CD4-positive, alpha-beta T cell (primary cell): ENCODE data around the gene JDP2. TPM values are rescaled to one million over a fixed set of nuclear protein-coding genes. Genes with fewer than 3 reads are reported as not detected.

Experiments
- ATAC-seq: fragments of 200-7000 bp; cut with Tn5 transposase; one replicate; pipeline ENCODE4 v1.10.0; 2022; ENCODE audit warnings: mild to moderate bottlenecking; ENCODE audit not compliant: poor library complexity
- CTCF ChIA-PET: fragments of 350-600 bp; sonication (Branson Sonifier 250); formaldehyde crosslinking; loops from one replicate; lab custom pipeline; 2021; ENCODE audit warnings: antibody characterized with exemption, inconsistent platforms; lab: Charles Lee
- POLR2A ChIA-PET: fragments of 350-600 bp; sonication (Branson Sonifier 250); formaldehyde crosslinking; loops from one replicate; lab custom pipeline; 2021; ENCODE audit warnings: antibody characterized with exemption, inconsistent platforms; lab: Charles Lee
- DNase-seq, 14 experiments: peaks; one replicate each; pipeline ENCODE4 v3.0.0-alpha.2; 2013 to 2020; ENCODE audit warnings: mixed read lengths in 2 of 14
- H3K27ac ChIP-seq, 2 donors: one replicate each; pipeline versions ENCODE4 v1.5.1 to v1.7.0; 2013; ENCODE audit warnings: low read length in 2 of 2, low read depth in 1 of 2, mild to moderate bottlenecking in 1 of 2
- H3K27me3 ChIP-seq, 2 experiments: 1 replicate in 1 of 2; 2 replicates in 1 of 2; pipeline versions ENCODE4 v1.6.1 to v1.7.0; 2013; ENCODE audit warnings: low read length in 2 of 2, control low read depth in 1 of 2, mild to moderate bottlenecking in 1 of 2, moderate library complexity in 1 of 2; ENCODE audit not compliant: insufficient read depth in 2 of 2, control insufficient read depth in 1 of 2
- H3K36me3 ChIP-seq: one replicate; pipeline ENCODE4 v1.6.1; 2013; ENCODE audit warnings: low read length, control low read depth; ENCODE audit not compliant: insufficient read depth
- H3K4me1 ChIP-seq: one replicate; pipeline ENCODE4 v1.6.1; 2013; ENCODE audit warnings: low read length, control low read depth; ENCODE audit not compliant: insufficient read depth
- H3K4me3 ChIP-seq: one replicate; pipeline ENCODE4 v1.5.1; 2013; ENCODE audit warnings: mild to moderate bottlenecking, low read length, moderate library complexity
- H3K9me3 ChIP-seq, 2 experiments: 1 replicate in 1 of 2; 2 replicates in 1 of 2; pipeline versions ENCODE4 v1.6.1 to v1.7.0; 2013; ENCODE audit warnings: low read length in 2 of 2, mild to moderate bottlenecking in 2 of 2, control low read depth in 1 of 2, moderate library complexity in 1 of 2; ENCODE audit not compliant: control insufficient read depth in 1 of 2, insufficient read depth in 1 of 2
- H3K27ac Mint-ChIP-seq: one replicate; pipeline ENCODE4 v1.8.0; 2020; ENCODE audit warnings: mixed read lengths
- H3K27me3 Mint-ChIP-seq: one replicate; pipeline ENCODE4 v1.8.0; 2021; ENCODE audit warnings: mixed read lengths
- H3K36me3 Mint-ChIP-seq: one replicate; pipeline ENCODE4 v1.8.0; 2021; ENCODE audit warnings: low read depth, mixed read lengths
- H3K4me1 Mint-ChIP-seq: one replicate; pipeline ENCODE4 v1.8.0; 2021; ENCODE audit warnings: low read depth, mixed read lengths
- H3K4me3 Mint-ChIP-seq: one replicate; pipeline ENCODE4 v1.8.0; 2020; ENCODE audit warnings: mild to moderate bottlenecking, mixed read lengths
- H3K9me3 Mint-ChIP-seq: one replicate; pipeline ENCODE4 v1.8.0; 2020; ENCODE audit warnings: mixed read lengths
- intact Hi-C, 2 experiments: fragments of 100-400 bp; cut with DNase I in 1 of 2; cut with micrococcal nuclease in 1 of 2; formaldehyde crosslinking; loops; one replicate each; pipeline versions ENCODE4 v1.15.1 to v1.9.0; 2023 to 2025; cut with DNase I, micrococcal nuclease
- total RNA-seq, 174 experiments: library from RNA in 2 of 174; stranded (reverse) in 2 of 174; gene quantifications; one replicate each; pipeline ENCODE4 v1.2.3 and lab custom pipeline; 2021 to 2026
- TF ChIP-seq, protein P1 (sequence below): fragments of 200-600 bp; IDR thresholded peaks from one replicate; pipeline ENCODE4 v1.8.0; 2022; ENCODE audit warnings: antibody characterized with exemption, mild to moderate bottlenecking

Gene JDP2
- total RNA-seq, 2 experiments from 2014 or later, result 1.1 to 1.2 TPM

DNA sequence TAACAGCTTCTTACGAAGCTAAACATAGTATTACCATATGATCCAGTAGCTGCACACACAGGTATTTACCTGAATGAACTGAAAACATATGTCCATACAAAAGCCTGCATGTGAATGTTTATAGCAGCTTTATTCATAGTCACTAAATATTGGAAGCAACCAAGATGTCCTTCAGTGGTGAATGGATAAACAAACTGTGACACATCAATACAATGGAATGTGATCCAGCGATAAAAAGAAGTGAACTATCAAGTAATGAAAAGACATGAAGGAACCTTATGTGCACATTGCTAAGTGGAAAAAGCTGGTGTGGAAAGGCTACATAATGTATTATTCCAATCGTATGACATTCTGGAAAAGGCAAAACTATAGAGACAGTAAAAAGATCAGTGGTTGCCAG, 38.1 kb upstream of the JDP2 start:
- DNase-seq (no peak), ATAC-seq (no peak)
- Mint-ChIP-seq H3K27ac (no peak overlapping the region), H3K4me3 (no peak overlapping the region), H3K27me3 (peaks cover 7% of the 10 kb centered on the region), H3K9me3 (peaks cover 2% of the 10 kb centered on the region), H3K36me3 (no peaks in the 10 kb centered on the region), H3K4me1 (no peaks in the 10 kb centered on the region)
- intact Hi-C loops, result no loop called here
- Histone ChIP-seq H3K4me3 (no peak overlapping the region), H3K4me1 (no peaks in the 10 kb centered on the region), H3K36me3 (no peaks in the 10 kb centered on the region), H3K9me3 (no peaks in the 10 kb centered on the region), H3K27me3 (no peaks in the 10 kb centered on the region), H3K27ac (no peak overlapping the region)
- POLR2A ChIA-PET, result no interaction called here
- CTCF ChIA-PET, result no interaction called here
- TF ChIP-seq, protein P1, sequence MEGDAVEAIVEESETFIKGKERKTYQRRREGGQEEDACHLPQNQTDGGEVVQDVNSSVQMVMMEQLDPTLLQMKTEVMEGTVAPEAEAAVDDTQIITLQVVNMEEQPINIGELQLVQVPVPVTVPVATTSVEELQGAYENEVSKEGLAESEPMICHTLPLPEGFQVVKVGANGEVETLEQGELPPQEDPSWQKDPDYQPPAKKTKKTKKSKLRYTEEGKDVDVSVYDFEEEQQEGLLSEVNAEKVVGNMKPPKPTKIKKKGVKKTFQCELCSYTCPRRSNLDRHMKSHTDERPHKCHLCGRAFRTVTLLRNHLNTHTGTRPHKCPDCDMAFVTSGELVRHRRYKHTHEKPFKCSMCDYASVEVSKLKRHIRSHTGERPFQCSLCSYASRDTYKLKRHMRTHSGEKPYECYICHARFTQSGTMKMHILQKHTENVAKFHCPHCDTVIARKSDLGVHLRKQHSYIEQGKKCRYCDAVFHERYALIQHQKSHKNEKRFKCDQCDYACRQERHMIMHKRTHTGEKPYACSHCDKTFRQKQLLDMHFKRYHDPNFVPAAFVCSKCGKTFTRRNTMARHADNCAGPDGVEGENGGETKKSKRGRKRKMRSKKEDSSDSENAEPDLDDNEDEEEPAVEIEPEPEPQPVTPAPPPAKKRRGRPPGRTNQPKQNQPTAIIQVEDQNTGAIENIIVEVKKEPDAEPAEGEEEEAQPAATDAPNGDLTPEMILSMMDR, result no peak

DNA sequence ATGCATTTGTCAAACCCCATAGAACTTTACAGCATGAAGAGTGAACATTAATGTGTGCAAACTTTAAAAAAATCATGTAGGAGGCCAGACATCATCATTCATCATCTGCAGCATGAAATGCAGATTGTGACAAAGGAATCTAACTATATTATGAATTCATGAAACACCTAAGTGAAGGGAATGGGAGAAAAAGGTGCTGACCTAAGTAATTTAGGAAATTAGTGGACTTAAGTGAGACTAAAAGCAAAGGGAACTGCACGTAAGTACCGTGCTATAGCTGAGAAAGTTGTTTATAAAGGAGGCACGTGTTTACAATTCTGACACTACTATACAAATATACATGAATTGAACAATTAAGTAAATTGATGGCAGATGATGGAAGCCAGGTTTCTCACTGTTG, 37.6 kb upstream of the JDP2 start:
- TF ChIP-seq, protein P1, result no peak
- ChIA-PET CTCF (interaction anchor here (0.6 kb wide), 1 partner anchor 512 kb away, joined by 3 read pairs; no protein-coding TSS in a partner anchor), POLR2A (no interaction called here)
- Mint-ChIP-seq H3K9me3 (no peaks in the 10 kb centered on the region), H3K4me1 (no peaks in the 10 kb centered on the region), H3K27me3 (peaks cover 6% of the 10 kb centered on the region), H3K36me3 (no peaks in the 10 kb centered on the region), H3K27ac (no peak overlapping the region), H3K4me3 (no peak overlapping the region)
- no peak overlapping the region for H3K27ac ChIP-seq
- ATAC-seq, result no peak
- no peaks in the 10 kb centered on the region for H3K4me1 ChIP-seq
- no peak overlapping the region for H3K4me3 ChIP-seq
- no peaks in the 10 kb centered on the region for H3K36me3 ChIP-seq
- intact Hi-C loops, result no loop called here
- no peaks in the 10 kb centered on the region for H3K9me3 ChIP-seq
- DNase-seq, result no peak
- no peaks in the 10 kb centered on the region for H3K27me3 ChIP-seq

DNA sequence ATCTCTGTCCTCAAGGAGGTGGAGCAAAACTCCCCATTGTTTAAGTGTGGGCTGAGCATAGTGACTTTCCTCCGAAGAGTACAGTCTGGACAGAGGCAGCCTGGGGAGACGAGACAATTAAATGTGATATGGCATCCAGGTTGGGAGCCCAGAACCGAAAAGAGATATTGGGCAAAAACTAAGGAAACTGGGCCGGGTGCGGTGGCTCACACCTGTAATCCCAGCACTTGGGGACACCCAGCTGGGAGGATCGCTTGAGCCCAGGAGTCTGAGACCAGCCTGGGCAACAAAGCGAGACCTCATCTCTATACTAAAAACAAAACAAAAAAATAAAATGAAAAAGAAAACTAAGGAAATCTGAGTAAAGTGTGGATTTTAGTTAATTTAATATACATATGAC, 35.9 kb upstream of the JDP2 start:
- Histone ChIP-seq H3K4me1 (no peaks in the 10 kb centered on the region), H3K36me3 (no peaks in the 10 kb centered on the region), H3K27me3 (no peaks in the 10 kb centered on the region), H3K4me3 (no peak overlapping the region), H3K9me3 (no peaks in the 10 kb centered on the region), H3K27ac (no peak overlapping the region)
- TF ChIP-seq, protein P1, result no peak
- ChIA-PET CTCF (no interaction called here), POLR2A (no interaction called here)
- Mint-ChIP-seq H3K4me3 (no peak overlapping the region), H3K9me3 (no peaks in the 10 kb centered on the region), H3K4me1 (no peaks in the 10 kb centered on the region), H3K27ac (no peak overlapping the region), H3K27me3 (no peaks in the 10 kb centered on the region), H3K36me3 (no peaks in the 10 kb centered on the region)
- intact Hi-C loops, result no loop called here
- DNase-seq, result no peak
- no peak for ATAC-seq
